Adipocyte (in vitro differentiated cells): ENCODE data around the gene CSHL1.

Source experiments
- DNase-seq: peaks from one replicate; pipeline ENCODE4 v3.0.0-alpha.2; 2015; ENCODE audit warnings: low read depth
- H3K27me3 ChIP-seq: replicated peaks from 2 replicates; pipeline ENCODE4 v1.7.0; 2013; ENCODE audit warnings: mild to moderate bottlenecking, low read length, moderate library complexity; ENCODE audit not compliant: control insufficient read depth, insufficient read depth
- H3K36me3 ChIP-seq: 2 replicates; pipeline ENCODE4 v1.7.0; 2013; ENCODE audit warnings: low read length, mild to moderate bottlenecking, moderate library complexity; ENCODE audit not compliant: control insufficient read depth, insufficient read depth, severe bottlenecking
- H3K4me1 ChIP-seq: 2 replicates; pipeline ENCODE4 v1.7.0; 2013; ENCODE audit warnings: mild to moderate bottlenecking, low read length, moderate library complexity; ENCODE audit not compliant: control insufficient read depth, insufficient read depth
- H3K4me3 ChIP-seq: 2 replicates; pipeline ENCODE4 v1.7.0; 2013; ENCODE audit warnings: mild to moderate bottlenecking, low read length, moderate library complexity
- H3K9ac ChIP-seq: 2 replicates; pipeline ENCODE4 v1.7.0; 2013; ENCODE audit warnings: mild to moderate bottlenecking, low read length, moderate library complexity
- H3K9me3 ChIP-seq: 2 replicates; pipeline ENCODE4 v1.7.0; 2013; ENCODE audit warnings: mild to moderate bottlenecking, low read length, moderate library complexity; ENCODE audit not compliant: control insufficient read depth

The CSHL1 gene

DNA sequence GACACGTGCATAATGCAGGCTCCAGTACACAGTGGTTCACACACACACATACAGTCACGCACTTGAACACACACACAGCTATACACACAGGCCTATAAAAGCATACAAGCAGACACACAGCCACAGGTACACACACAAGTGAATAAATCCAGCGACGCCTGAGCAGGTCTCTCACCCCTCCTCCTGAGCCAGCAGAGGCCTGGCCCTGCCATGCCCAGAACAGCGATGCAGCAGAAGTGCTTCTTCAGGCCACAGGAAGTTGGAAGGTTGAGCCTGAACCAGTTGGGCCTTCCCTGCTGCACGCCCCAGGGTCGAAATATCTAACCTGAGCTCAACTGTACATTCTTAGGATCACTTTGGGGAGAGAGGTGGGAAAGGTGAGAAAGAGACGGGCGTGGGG is 28.3 kb upstream of the CSHL1 start:
- Histone ChIP-seq H3K4me1 (no peaks in the 10 kb centered on the region), H3K9ac (no peak overlapping the region), H3K27me3 (peaks cover 24% of the 10 kb centered on the region), H3K4me3 (no peak overlapping the region), H3K36me3 (peaks cover 9% of the 10 kb centered on the region), H3K9me3 (no peaks in the 10 kb centered on the region)
- DNase-seq: no peak

DNA sequence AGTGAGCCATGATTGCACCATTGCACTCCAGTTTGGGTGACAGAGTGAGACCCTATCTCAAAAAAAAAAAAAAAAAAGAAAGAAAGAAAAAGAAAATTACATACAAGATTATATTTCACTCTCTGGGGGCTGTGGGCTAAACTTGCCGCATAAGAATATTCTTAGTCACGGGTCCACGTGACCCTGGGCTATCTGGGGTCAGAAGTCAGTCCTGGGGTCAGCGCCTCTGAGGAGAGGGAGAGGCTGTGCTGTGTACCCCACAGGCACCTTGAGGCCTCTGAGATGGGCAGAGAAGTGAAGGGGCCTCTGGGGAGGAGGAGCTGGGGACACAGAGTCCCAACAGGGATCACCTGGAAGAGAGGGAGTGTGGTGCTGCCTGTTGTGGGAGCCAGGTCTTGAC is 26.9 kb upstream of the CSHL1 start:
- no peak overlapping the region for H3K9ac ChIP-seq
- H3K9me3 ChIP-seq: no peaks in the 10 kb centered on the region
- DNase-seq: no peak
- no peak overlapping the region for H3K4me3 ChIP-seq
- no peaks in the 10 kb centered on the region for H3K4me1 ChIP-seq
- peaks cover 9% of the 10 kb centered on the region for H3K36me3 ChIP-seq
- peaks cover 19% of the 10 kb centered on the region for H3K27me3 ChIP-seq

DNA sequence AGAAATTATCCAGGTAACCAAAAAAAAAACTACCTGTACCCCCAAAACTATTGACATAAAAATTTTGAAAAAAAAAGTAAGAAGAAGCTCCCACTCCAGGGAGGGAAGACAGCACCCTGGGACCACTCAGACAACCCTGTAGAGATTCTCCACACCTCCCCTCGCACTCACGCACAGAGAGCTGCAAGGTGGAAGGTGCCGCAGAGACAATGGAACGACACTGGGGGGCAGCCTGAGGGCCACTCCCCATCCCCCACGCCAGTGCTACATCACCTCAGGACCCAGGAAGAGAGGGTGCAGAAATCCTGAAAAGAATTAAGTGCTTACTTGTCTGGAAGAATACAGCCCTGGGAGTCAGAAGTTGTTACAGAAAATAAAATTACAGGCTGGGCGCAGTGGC is 26.3 kb upstream of the CSHL1 start:
- Histone ChIP-seq H3K4me1 (no peaks in the 10 kb centered on the region), H3K9me3 (no peaks in the 10 kb centered on the region), H3K9ac (no peak overlapping the region), H3K36me3 (peaks cover 4% of the 10 kb centered on the region), H3K4me3 (no peak overlapping the region), H3K27me3 (peaks cover 20% of the 10 kb centered on the region)
- DNase-seq: no peak

- no peak for DNase-seq
Measured at GRCh38 chr17:63934183-63935112, 23.4 kb upstream of the CSHL1 start.

DNA sequence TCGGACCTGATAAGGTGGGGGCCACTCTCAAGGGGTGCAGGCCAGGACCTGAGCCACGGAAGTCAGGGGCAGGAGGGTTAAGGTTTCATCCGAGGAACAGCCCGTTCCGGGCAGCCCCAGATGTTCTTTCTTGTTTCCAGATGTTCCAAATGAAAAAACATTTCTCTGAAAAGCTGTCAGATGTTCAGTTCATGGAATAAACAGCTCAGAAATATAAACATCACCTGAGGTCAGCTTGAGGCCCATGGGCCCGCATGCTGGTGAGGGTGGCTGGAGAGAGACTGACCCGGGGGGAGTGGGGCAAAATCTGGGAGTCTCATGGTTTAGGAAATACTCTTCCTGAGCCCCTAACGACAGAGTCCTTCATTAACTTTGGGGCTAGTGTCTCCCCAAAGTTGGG is 22.5 kb upstream of the CSHL1 start:
- H3K27me3 ChIP-seq: peaks cover 14% of the 10 kb centered on the region
- H3K4me1 ChIP-seq: no peaks in the 10 kb centered on the region
- DNase-seq: no peak
- no peaks in the 10 kb centered on the region for H3K9me3 ChIP-seq
- no peak overlapping the region for H3K4me3 ChIP-seq
- no peak overlapping the region for H3K9ac ChIP-seq
- no peaks in the 10 kb centered on the region for H3K36me3 ChIP-seq

More at GRCh38 chr17:63934183-63935112, 23.4 kb upstream of the CSHL1 start:
- peaks cover 17% of the 10 kb centered on the region for H3K27me3 ChIP-seq
- no peaks in the 10 kb centered on the region for H3K9me3 ChIP-seq
- no peaks in the 10 kb centered on the region for H3K36me3 ChIP-seq
- no peak overlapping the region for H3K4me3 ChIP-seq
- no peak overlapping the region for H3K9ac ChIP-seq
- no peaks in the 10 kb centered on the region for H3K4me1 ChIP-seq

DNA sequence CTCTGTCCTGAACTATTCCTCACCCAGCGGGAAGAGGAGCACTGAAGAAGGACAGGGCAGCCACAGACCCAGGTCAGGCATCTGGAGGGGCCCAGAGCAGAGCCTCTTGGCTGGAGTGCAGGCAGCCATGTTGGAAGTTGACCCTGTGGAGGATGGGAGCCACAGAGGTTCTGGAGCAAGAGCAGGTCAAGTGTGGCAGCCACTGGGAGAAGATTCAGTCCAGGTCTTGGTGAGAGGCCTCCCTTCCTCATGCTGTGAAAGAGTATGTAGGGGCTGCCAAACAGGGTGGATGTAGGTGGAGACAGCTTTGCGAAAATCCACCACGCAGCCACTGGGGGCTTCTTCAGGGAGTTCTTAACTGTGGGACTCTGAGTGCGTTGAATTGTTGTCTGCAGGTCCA is 21.7 kb upstream of the CSHL1 start:
- no peak overlapping the region for H3K9ac ChIP-seq
- no peaks in the 10 kb centered on the region for H3K4me1 ChIP-seq
- DNase-seq: no peak
- H3K27me3 ChIP-seq: peaks cover 19% of the 10 kb centered on the region
- H3K9me3 ChIP-seq: no peaks in the 10 kb centered on the region
- no peaks in the 10 kb centered on the region for H3K36me3 ChIP-seq
- no peak overlapping the region for H3K4me3 ChIP-seq

DNA sequence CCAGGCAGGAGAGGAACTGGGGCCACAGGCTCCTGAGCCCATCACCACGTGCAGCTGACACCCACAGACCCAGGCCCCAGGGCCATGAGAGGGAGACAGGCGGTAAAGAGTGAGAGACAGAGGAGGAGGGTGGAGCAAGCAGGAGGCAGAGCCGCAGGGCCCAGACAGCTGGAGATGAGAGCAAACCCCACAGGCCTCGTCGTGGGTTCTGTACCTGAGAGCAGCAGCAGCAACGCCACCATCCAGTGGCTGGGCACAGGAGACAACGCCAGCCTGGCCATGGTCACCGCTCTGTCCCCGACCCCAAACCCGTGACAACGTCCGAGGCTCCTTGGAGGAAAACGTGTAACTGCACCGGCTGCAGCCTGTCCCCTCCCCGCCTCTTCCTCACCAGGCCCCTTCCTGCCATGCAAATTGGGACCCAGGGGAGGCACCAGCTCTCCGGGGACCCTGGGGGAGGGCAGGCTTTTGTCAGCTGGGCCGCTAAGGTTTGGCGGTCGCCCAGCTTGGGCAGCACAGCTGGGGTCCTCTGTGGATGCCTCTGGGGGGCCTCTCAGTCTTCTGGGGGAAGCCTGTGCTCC is 21.0 kb upstream of the CSHL1 start, which contains the start of gene CD79B:
Gene CD79B, minus strand, starts transcription at position 351 of the 581 bp plus-strand sequence. Its CDS starts 70 bp downstream, at position 281.
- no peak for DNase-seq
- peaks cover 13% of the 10 kb centered on the region for H3K27me3 ChIP-seq

GRCh38 chr17:63930951-63931575 is 20.0 kb upstream of the CSHL1 start:
- peaks cover 11% of the 10 kb centered on the region for H3K27me3 ChIP-seq
- H3K9me3 ChIP-seq: no peaks in the 10 kb centered on the region
- DNase-seq: no peak
- no peaks in the 10 kb centered on the region for H3K36me3 ChIP-seq
- no peak overlapping the region for H3K9ac ChIP-seq
- H3K4me3 ChIP-seq: no peak overlapping the region
- H3K4me1 ChIP-seq: no peaks in the 10 kb centered on the region

More for the DNA sequence above, 21.0 kb upstream of the CSHL1 start, which contains the start of gene CD79B:
- Histone ChIP-seq H3K36me3 (no peaks in the 10 kb centered on the region), H3K9me3 (no peaks in the 10 kb centered on the region), H3K4me1 (no peaks in the 10 kb centered on the region), H3K9ac (no peak within 1 kb of the TSS), H3K4me3 (no peak within 1 kb of the TSS)

DNA sequence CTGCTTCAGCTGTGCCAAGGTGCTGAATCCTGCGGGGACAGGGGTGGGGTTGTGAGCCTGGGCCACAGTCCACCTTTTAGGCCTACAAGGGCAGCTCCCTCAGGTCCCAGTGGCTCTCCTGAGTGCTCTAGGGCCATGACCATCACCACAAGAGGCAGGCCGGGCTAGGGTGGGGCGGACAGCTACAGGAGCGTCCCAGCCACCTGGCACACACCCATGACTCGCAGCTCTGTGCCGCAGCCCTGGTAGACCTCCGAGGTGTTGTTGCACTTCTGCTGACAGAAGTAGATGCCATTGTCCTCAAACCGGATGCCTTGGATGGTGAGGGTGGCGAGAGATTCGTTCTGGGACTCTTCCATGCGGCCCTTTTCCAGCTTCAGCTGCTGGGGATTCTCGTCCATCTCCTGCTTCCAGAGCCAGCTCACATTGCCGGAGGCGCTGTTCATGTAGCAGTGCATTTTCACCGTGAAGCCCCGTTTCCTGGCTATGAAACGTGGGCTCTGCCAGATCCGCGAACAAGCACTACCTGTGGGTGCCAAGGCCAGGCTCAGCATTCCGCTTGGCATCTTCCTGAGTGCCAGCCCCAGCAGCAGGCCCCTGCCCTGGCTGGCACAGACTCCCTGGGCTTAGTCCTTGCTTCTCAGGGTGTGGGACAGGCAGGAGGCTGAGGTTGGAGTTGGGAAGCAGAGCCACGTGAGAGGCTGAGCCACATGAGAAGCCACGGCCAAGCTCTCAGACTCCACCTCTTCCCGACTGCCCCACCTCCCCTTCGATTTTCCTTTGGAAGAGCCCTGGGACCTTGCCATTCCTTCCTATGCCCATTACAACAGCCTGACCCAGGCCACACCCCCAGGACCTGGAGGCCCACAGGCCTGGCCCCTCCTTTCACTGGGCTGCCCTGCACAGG is 19.1 kb upstream of the CSHL1 start:
- Histone ChIP-seq H3K9ac (no peak overlapping the region), H3K4me3 (no peak overlapping the region), H3K9me3 (no peaks in the 10 kb centered on the region), H3K36me3 (no peaks in the 10 kb centered on the region), H3K27me3 (peaks cover 11% of the 10 kb centered on the region), H3K4me1 (no peaks in the 10 kb centered on the region)
- DNase-seq: no peak

DNA sequence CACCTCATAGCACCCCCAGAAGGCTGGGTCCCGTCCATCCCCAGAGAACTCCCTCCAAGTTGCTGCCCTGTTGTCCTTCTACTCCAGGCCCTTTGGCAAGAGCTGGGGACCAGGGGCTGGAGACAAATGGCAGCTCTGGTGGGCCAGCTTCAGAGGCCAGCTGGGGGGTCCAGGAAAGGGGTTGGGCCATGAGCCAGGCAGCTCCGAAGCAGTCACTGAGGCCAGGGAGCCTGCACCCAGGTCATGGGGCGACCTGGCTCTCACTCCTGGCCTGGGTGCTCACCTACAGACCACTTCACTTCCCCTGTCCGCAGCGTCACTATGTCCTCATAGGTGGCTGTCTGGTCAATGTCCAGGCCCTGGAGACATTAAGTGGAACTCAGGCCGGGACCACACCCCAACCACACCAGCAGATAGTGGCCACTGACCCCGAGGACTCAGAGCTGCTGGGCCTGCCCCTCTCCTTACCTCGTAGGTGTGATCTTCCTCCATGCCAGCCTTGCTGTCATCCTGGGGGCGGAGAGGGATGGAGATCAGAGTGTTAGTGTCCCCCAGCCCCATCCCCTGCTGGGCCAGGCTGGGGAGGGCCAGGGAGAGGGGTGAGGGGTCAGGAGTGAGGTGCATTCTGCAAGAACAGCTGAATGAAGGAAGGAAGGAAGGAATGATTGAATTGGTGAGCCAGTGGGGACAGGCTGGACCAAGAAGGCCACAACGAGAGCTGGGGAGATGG is 18.1 kb upstream of the CSHL1 start:
- Histone ChIP-seq H3K9ac (no peak overlapping the region), H3K4me1 (no peaks in the 10 kb centered on the region), H3K9me3 (no peaks in the 10 kb centered on the region), H3K36me3 (no peaks in the 10 kb centered on the region), H3K27me3 (peaks cover 11% of the 10 kb centered on the region), H3K4me3 (no peak overlapping the region)
- DNase-seq: no peak
